Central memory CD8-positive, alpha-beta T cell (primary cell): ENCODE measurements around the gene OTOL1.
"Not testable (repeated sequence)": the region's sequence is repeated elsewhere in the genome, so short reads cannot be mapped to it uniquely, and the experiment has no call there.

Experiments used
- ATAC-seq: fragments of 150-1000 bp; cut with Tn5 transposase; replicated peaks from 2 replicates; pipeline ENCODE4 v1.10.0; 2022; ENCODE audit warnings: mild to moderate bottlenecking, moderate FRiP score, moderate number of reproducible peaks; ENCODE audit not compliant: poor library complexity, severe bottlenecking; ENCODE audit errors: extremely low read depth
- DNase-seq, 2 donors: peaks; one replicate each; pipeline ENCODE4 v3.0.0; 2021; ENCODE audit warnings: low spot score in 2 of 2
- H3K27ac Mint-ChIP-seq: one replicate; pipeline ENCODE4 v1.8.0; 2022; ENCODE audit warnings: low read depth, mild to moderate bottlenecking, moderate library complexity, mixed read lengths
- H3K27me3 Mint-ChIP-seq: one replicate; pipeline ENCODE4 v1.8.0; 2022; ENCODE audit warnings: mixed read lengths
- H3K36me3 Mint-ChIP-seq: one replicate; pipeline ENCODE4 v1.8.0; 2022; ENCODE audit warnings: mild to moderate bottlenecking, moderate library complexity, mixed read lengths; ENCODE audit not compliant: insufficient read depth
- H3K4me1 Mint-ChIP-seq: one replicate; pipeline ENCODE4 v1.8.0; 2022; ENCODE audit warnings: mixed read lengths
- H3K4me3 Mint-ChIP-seq: one replicate; pipeline ENCODE4 v1.8.0; 2022; ENCODE audit warnings: mild to moderate bottlenecking, moderate library complexity, mixed read lengths
- H3K9me3 Mint-ChIP-seq: one replicate; pipeline ENCODE4 v1.8.0; 2022; ENCODE audit warnings: mixed read lengths

OTOL1 gene

GRCh38 chr3:161496508-161496907 lies at the start of gene OTOL1:
Gene OTOL1, plus strand, starts transcription at chr3:161496808. Its CDS starts 0 bp downstream, at chr3:161496808.
- peaks cover 57% of the 10 kb centered on the region for H3K27me3 Mint-ChIP-seq
- no peak within 1 kb of the TSS for H3K4me3 Mint-ChIP-seq
- DNase-seq = no peak

GRCh38 chr3:161449785-161450184 lies 46.8 kb upstream of the OTOL1 start:
- Mint-ChIP-seq H3K36me3 (no peaks in the 10 kb centered on the region), H3K4me1 (no peaks in the 10 kb centered on the region), H3K27ac (no peak overlapping the region), H3K27me3 (peaks cover 24% of the 10 kb centered on the region), H3K9me3 (no peaks in the 10 kb centered on the region), H3K4me3 (no peak overlapping the region)
- ATAC-seq (no peak), DNase-seq (no peak)

More at GRCh38 chr3:161496508-161496907, at the start of gene OTOL1:
- H3K36me3 Mint-ChIP-seq = no peaks in the 10 kb centered on the region
- H3K4me1 Mint-ChIP-seq = no peaks in the 10 kb centered on the region
- H3K27ac Mint-ChIP-seq = no peak within 1 kb of the TSS
- no peak for ATAC-seq
- H3K9me3 Mint-ChIP-seq = no peaks in the 10 kb centered on the region

GRCh38 chr3:161452179-161452578 lies 44.4 kb upstream of the OTOL1 start:
- H3K27ac Mint-ChIP-seq = no peak overlapping the region
- H3K4me1 Mint-ChIP-seq = no peaks in the 10 kb centered on the region
- no peaks in the 10 kb centered on the region for H3K27me3 Mint-ChIP-seq
- H3K36me3 Mint-ChIP-seq = no peaks in the 10 kb centered on the region
- H3K4me3 Mint-ChIP-seq = no peak overlapping the region
- no peaks in the 10 kb centered on the region for H3K9me3 Mint-ChIP-seq
- no peak for ATAC-seq
- DNase-seq = no peak

- H3K27me3 Mint-ChIP-seq = no peaks in the 10 kb centered on the region
- no peak for DNase-seq
- no peak for ATAC-seq
- no peaks in the 10 kb centered on the region for H3K9me3 Mint-ChIP-seq
- H3K4me1 Mint-ChIP-seq = no peaks in the 10 kb centered on the region
- H3K27ac Mint-ChIP-seq = no peak overlapping the region
- no peaks in the 10 kb centered on the region for H3K36me3 Mint-ChIP-seq
- no peak overlapping the region for H3K4me3 Mint-ChIP-seq
These were observed 42.0 kb upstream of the OTOL1 start for GRCh38 chr3:161454615-161455014.

- Mint-ChIP-seq H3K27ac (no peak overlapping the region), H3K36me3 (no peaks in the 10 kb centered on the region), H3K4me3 (no peak overlapping the region), H3K27me3 (no peaks in the 10 kb centered on the region), H3K4me1 (no peaks in the 10 kb centered on the region), H3K9me3 (no peaks in the 10 kb centered on the region)
- no peak for ATAC-seq
- DNase-seq = no peak
These were observed 40.6 kb upstream of the OTOL1 start for GRCh38 chr3:161455962-161456361.

GRCh38 chr3:161462138-161462537 lies 34.5 kb upstream of the OTOL1 start:
- Mint-ChIP-seq H3K9me3 (peaks cover 10% of the 10 kb centered on the region), H3K4me1 (no peaks in the 10 kb centered on the region), H3K27ac (no peak overlapping the region), H3K27me3 (peaks cover 36% of the 10 kb centered on the region), H3K4me3 (no peak overlapping the region), H3K36me3 (peaks cover 2% of the 10 kb centered on the region)
- DNase-seq (no peak), ATAC-seq (no peak)

GRCh38 chr3:161471211-161471610 lies 25.4 kb upstream of the OTOL1 start:
- no peaks in the 10 kb centered on the region for H3K36me3 Mint-ChIP-seq
- H3K4me3 Mint-ChIP-seq = no peak overlapping the region
- DNase-seq = no peak
- H3K4me1 Mint-ChIP-seq = no peaks in the 10 kb centered on the region
- no peak overlapping the region for H3K27ac Mint-ChIP-seq
- no peaks in the 10 kb centered on the region for H3K9me3 Mint-ChIP-seq
- H3K27me3 Mint-ChIP-seq = peaks cover 11% of the 10 kb centered on the region
- no peak for ATAC-seq

- H3K27me3 Mint-ChIP-seq = peaks cover under 1% of the 10 kb centered on the region
- ATAC-seq (no peak), DNase-seq (no peak)
- H3K4me3 Mint-ChIP-seq = no peak overlapping the region
- no peaks in the 10 kb centered on the region for H3K9me3 Mint-ChIP-seq
- H3K4me1 Mint-ChIP-seq = no peaks in the 10 kb centered on the region
- H3K27ac Mint-ChIP-seq = no peak overlapping the region
- no peaks in the 10 kb centered on the region for H3K36me3 Mint-ChIP-seq
These were observed 22.5 kb upstream of the OTOL1 start for GRCh38 chr3:161474139-161474538.

- no peak for DNase-seq
- ATAC-seq = no peak
- no peak overlapping the region for H3K4me3 Mint-ChIP-seq
- no peak overlapping the region for H3K27ac Mint-ChIP-seq
- peaks cover 6% of the 10 kb centered on the region for H3K27me3 Mint-ChIP-seq
- no peaks in the 10 kb centered on the region for H3K9me3 Mint-ChIP-seq
- H3K36me3 Mint-ChIP-seq = no peaks in the 10 kb centered on the region
- H3K4me1 Mint-ChIP-seq = no peaks in the 10 kb centered on the region
These were observed 21.9 kb upstream of the OTOL1 start for GRCh38 chr3:161474741-161475140.

- H3K36me3 Mint-ChIP-seq = no peaks in the 10 kb centered on the region
- H3K27me3 Mint-ChIP-seq = peaks cover 11% of the 10 kb centered on the region
- no peaks in the 10 kb centered on the region for H3K4me1 Mint-ChIP-seq
- ATAC-seq = no peak
- no peak overlapping the region for H3K27ac Mint-ChIP-seq
- H3K9me3 Mint-ChIP-seq = no peaks in the 10 kb centered on the region
- no peak overlapping the region for H3K4me3 Mint-ChIP-seq
- no peak for DNase-seq
These were observed 21.4 kb upstream of the OTOL1 start for GRCh38 chr3:161475206-161475605.

GRCh38 chr3:161475905-161476304 lies 20.7 kb upstream of the OTOL1 start:
- Mint-ChIP-seq H3K9me3 (no peaks in the 10 kb centered on the region), H3K27ac (no peak overlapping the region), H3K4me1 (no peaks in the 10 kb centered on the region), H3K4me3 (no peak overlapping the region), H3K27me3 (peaks cover 18% of the 10 kb centered on the region), H3K36me3 (no peaks in the 10 kb centered on the region)
- no peak for ATAC-seq
- DNase-seq = no peak

- H3K9me3 Mint-ChIP-seq = no peaks in the 10 kb centered on the region
- no peak for ATAC-seq
- H3K27ac Mint-ChIP-seq = no peak overlapping the region
- H3K4me1 Mint-ChIP-seq = no peaks in the 10 kb centered on the region
- no peak for DNase-seq
- H3K4me3 Mint-ChIP-seq = no peak overlapping the region
- peaks cover 68% of the 10 kb centered on the region for H3K27me3 Mint-ChIP-seq
- no peaks in the 10 kb centered on the region for H3K36me3 Mint-ChIP-seq
These were observed 12.4 kb upstream of the OTOL1 start for GRCh38 chr3:161484226-161484625.

GRCh38 chr3:161488284-161488683 lies 8.3 kb upstream of the OTOL1 start:
- not testable (repeated sequence) for H3K36me3 Mint-ChIP-seq, DNase-seq, H3K27ac Mint-ChIP-seq, H3K4me1 Mint-ChIP-seq, ATAC-seq, H3K9me3 Mint-ChIP-seq, H3K4me3 Mint-ChIP-seq
- H3K27me3 Mint-ChIP-seq = peaks cover 39% of the 10 kb centered on the region

- peaks cover 50% of the 10 kb centered on the region for H3K27me3 Mint-ChIP-seq
These were observed 7.2 kb upstream of the OTOL1 start for GRCh38 chr3:161489395-161489794.

More at GRCh38 chr3:161489395-161489794, 7.2 kb upstream of the OTOL1 start:
- no peaks in the 10 kb centered on the region for H3K4me1 Mint-ChIP-seq
- no peak for DNase-seq
- H3K4me3 Mint-ChIP-seq = no peak overlapping the region
- H3K36me3 Mint-ChIP-seq = no peaks in the 10 kb centered on the region
- no peak for ATAC-seq
- no peaks in the 10 kb centered on the region for H3K9me3 Mint-ChIP-seq
- no peak overlapping the region for H3K27ac Mint-ChIP-seq
